SU-DHL-6 (cell line): ENCODE measurements around the gene FOXR1.

ENCODE experiments used
- H2AFZ ChIP-seq: fragments of 200-600 bp; sonication (generic); 2 replicates; pipeline ENCODE4 v1.6.1; 2014; ENCODE audit warnings: low read depth, mild to moderate bottlenecking, moderate library complexity, mixed read lengths, antibody characterized with exemption, low read length; ENCODE audit not compliant: severe bottlenecking
- H3F3A ChIP-seq: fragments of 200-600 bp; shearing (Covaris generic); 2 replicates; pipeline ENCODE4 v1.6.0; 2016; ENCODE audit warnings: antibody characterized with exemption, mild to moderate bottlenecking; ENCODE audit not compliant: insufficient read depth
- H3K27ac ChIP-seq: fragments of 200-600 bp; sonication (generic); 2 replicates; pipeline ENCODE4 v1.5.1; 2016; ENCODE audit warnings: low read depth, mild to moderate bottlenecking, low read length, moderate library complexity, mixed read lengths
- H3K27me3 ChIP-seq: fragments of 200-600 bp; sonication (generic), shearing (Covaris generic); 2 replicates; pipeline ENCODE4 v1.6.0; 2014; ENCODE audit warnings: mild to moderate bottlenecking, low read length
- H3K36me3 ChIP-seq: fragments of 200-600 bp; sonication (generic); 2 replicates; pipeline ENCODE4 v1.6.1; 2014; ENCODE audit warnings: mild to moderate bottlenecking, low read length, mixed read lengths
- H3K4me2 ChIP-seq: fragments of 300-600, 200-600 bp; shearing (Covaris generic), sonication (generic); 2 replicates; pipeline ENCODE4 v1.6.0; 2014; ENCODE audit warnings: low read length, low read depth, mild to moderate bottlenecking; ENCODE audit not compliant: poor library complexity, severe bottlenecking
- H3K4me3 ChIP-seq: fragments of 200-600 bp; sonication (generic); 2 replicates; pipeline ENCODE4 v1.5.1; 2014; ENCODE audit warnings: antibody characterized with exemption, low read length, mild to moderate bottlenecking, mixed read lengths; ENCODE audit not compliant: insufficient read depth, poor library complexity, severe bottlenecking
- H3K79me2 ChIP-seq: fragments of 200-600 bp; sonication (generic); 2 replicates; pipeline ENCODE4 v1.6.1; 2014; ENCODE audit warnings: mild to moderate bottlenecking, low read length, moderate library complexity; ENCODE audit not compliant: insufficient read depth
- H3K9ac ChIP-seq: fragments of 200-600 bp; sonication (generic); 2 replicates; pipeline ENCODE4 v1.7.0; 2014; ENCODE audit warnings: mild to moderate bottlenecking, low read length
- H3K9me2 ChIP-seq: fragments of 200-600 bp; sonication (generic); replicated peaks from 2 replicates; pipeline ENCODE4 v1.6.1; 2014; ENCODE audit warnings: low read length; ENCODE audit not compliant: insufficient read depth
- H3K9me3 ChIP-seq: fragments of 200-600 bp; sonication (generic); 2 replicates; pipeline ENCODE4 v1.6.1; 2014; ENCODE audit warnings: low read length, mixed read lengths; ENCODE audit not compliant: insufficient read depth
- H4K20me1 ChIP-seq: fragments of 200-600 bp; sonication (generic); 2 replicates; pipeline ENCODE4 v1.6.1; 2014; ENCODE audit warnings: low read depth, mild to moderate bottlenecking, antibody characterized with exemption, low read length, moderate library complexity, mixed read lengths
- EZH2phosphoT487 ChIP-seq: fragments of 200-600 bp; sonication (generic), shearing (Covaris generic); conservative IDR thresholded peaks from 2 replicates; pipeline ENCODE4 v1.6.1; 2018; ENCODE audit warnings: mild to moderate bottlenecking, antibody characterized with exemption, low read length, moderate library complexity, mixed read lengths
- TF ChIP-seq, protein P1 (sequence below): fragments of 200-600 bp; sonication (generic); IDR thresholded peaks from one replicate; pipeline ENCODE4 v1.5.1; 2017; ENCODE audit warnings: antibody characterized with exemption, mild to moderate bottlenecking, low read length, moderate library complexity; ENCODE audit not compliant: insufficient read depth, poor library complexity, severe bottlenecking

The FOXR1 gene

GRCh38 chr11:118957549-118957948, 14.0 kb upstream of the FOXR1 start:
- no peak overlapping the region for H3K27ac ChIP-seq
- no peaks in the 10 kb centered on the region for H3K27me3 ChIP-seq
- no peaks in the 10 kb centered on the region for H3K9me3 ChIP-seq
- no peak overlapping the region for H2AFZ ChIP-seq
- no peaks in the 10 kb centered on the region for H3K36me3 ChIP-seq
- H3F3A ChIP-seq, result no peaks in the 10 kb centered on the region
- H3K9me2 ChIP-seq, result no peaks in the 10 kb centered on the region
- H3K9ac ChIP-seq, result no peak overlapping the region
- H3K79me2 ChIP-seq, result no peaks in the 10 kb centered on the region
- no peak overlapping the region for H3K4me2 ChIP-seq
- H4K20me1 ChIP-seq, result no peaks in the 10 kb centered on the region
- H3K4me3 ChIP-seq, result no peak overlapping the region
- TF ChIP-seq, protein P1, sequence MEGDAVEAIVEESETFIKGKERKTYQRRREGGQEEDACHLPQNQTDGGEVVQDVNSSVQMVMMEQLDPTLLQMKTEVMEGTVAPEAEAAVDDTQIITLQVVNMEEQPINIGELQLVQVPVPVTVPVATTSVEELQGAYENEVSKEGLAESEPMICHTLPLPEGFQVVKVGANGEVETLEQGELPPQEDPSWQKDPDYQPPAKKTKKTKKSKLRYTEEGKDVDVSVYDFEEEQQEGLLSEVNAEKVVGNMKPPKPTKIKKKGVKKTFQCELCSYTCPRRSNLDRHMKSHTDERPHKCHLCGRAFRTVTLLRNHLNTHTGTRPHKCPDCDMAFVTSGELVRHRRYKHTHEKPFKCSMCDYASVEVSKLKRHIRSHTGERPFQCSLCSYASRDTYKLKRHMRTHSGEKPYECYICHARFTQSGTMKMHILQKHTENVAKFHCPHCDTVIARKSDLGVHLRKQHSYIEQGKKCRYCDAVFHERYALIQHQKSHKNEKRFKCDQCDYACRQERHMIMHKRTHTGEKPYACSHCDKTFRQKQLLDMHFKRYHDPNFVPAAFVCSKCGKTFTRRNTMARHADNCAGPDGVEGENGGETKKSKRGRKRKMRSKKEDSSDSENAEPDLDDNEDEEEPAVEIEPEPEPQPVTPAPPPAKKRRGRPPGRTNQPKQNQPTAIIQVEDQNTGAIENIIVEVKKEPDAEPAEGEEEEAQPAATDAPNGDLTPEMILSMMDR, result no peak
- no peak for TF ChIP-seq EZH2phosphoT487

DNA sequence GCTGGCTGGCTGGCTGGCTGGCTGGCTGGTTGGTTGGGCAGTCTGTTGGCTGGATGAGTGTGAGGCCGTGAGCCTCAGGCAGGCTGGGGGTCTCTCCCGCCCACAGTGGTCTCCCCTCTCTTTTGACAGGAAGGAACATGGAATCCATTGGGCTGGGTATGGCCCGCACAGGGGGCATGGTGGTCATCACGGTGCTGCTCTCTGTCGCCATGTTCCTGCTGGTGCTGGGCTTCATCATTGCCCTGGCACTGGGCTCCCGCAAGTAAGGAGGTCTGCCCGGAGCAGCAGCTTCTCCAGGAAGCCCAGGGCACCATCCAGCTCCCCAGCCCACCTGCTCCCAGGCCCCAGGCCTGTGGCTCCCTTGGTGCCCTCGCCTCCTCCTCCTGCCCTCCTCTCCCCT, 13.6 kb upstream of the FOXR1 start:
- H3K9ac ChIP-seq, result no peak overlapping the region
- H3K36me3 ChIP-seq, result no peaks in the 10 kb centered on the region
- H3K9me2 ChIP-seq, result no peaks in the 10 kb centered on the region
- H3K27ac ChIP-seq, result no peak overlapping the region
- no peaks in the 10 kb centered on the region for H3K27me3 ChIP-seq
- H3K4me3 ChIP-seq, result no peak overlapping the region
- H3F3A ChIP-seq, result no peaks in the 10 kb centered on the region
- H2AFZ ChIP-seq, result no peak overlapping the region
- H4K20me1 ChIP-seq, result no peaks in the 10 kb centered on the region
- no peak for TF ChIP-seq EZH2phosphoT487
- TF ChIP-seq, protein P1, result no peak
- H3K79me2 ChIP-seq, result no peaks in the 10 kb centered on the region
- no peaks in the 10 kb centered on the region for H3K9me3 ChIP-seq
- no peak overlapping the region for H3K4me2 ChIP-seq

- Histone ChIP-seq H3K4me3 (no peak overlapping the region), H3K9me3 (no peaks in the 10 kb centered on the region), H3K9me2 (no peaks in the 10 kb centered on the region), H2AFZ (no peak overlapping the region), H3K79me2 (no peaks in the 10 kb centered on the region), H3F3A (no peaks in the 10 kb centered on the region), H4K20me1 (no peaks in the 10 kb centered on the region), H3K27ac (no peak overlapping the region), H3K27me3 (no peaks in the 10 kb centered on the region), H3K4me2 (no peak overlapping the region), H3K9ac (no peak overlapping the region), H3K36me3 (no peaks in the 10 kb centered on the region)
- TF ChIP-seq, protein P1, result no peak
- no peak for TF ChIP-seq EZH2phosphoT487
These were observed 13.0 kb upstream of the FOXR1 start for GRCh38 chr11:118958577-118958976.
